HG03064 (cell line): ENCODE measurements around the gene TNFRSF12A.
"Not testable (repeated sequence)": the region's sequence is repeated elsewhere in the genome, so short reads cannot be mapped to it uniquely, and the experiment has no call there.

Experiments
- ATAC-seq: cut with Tn5 transposase; IDR thresholded peaks from one replicate; pipeline ENCODE4 v1.9.1; 2021; ENCODE audit warnings: low read depth; ENCODE audit not compliant: unreplicated experiment

Gene TNFRSF12A

GRCh38 chr16:3045758-3046640 is 25.8 kb downstream of the TNFRSF12A start, which contains the start of gene MMP25:
MMP25 (plus strand) TSS chr16:3046561; CDS start chr16:3046918, 357 bp downstream.
- no peak for ATAC-seq

DNA sequence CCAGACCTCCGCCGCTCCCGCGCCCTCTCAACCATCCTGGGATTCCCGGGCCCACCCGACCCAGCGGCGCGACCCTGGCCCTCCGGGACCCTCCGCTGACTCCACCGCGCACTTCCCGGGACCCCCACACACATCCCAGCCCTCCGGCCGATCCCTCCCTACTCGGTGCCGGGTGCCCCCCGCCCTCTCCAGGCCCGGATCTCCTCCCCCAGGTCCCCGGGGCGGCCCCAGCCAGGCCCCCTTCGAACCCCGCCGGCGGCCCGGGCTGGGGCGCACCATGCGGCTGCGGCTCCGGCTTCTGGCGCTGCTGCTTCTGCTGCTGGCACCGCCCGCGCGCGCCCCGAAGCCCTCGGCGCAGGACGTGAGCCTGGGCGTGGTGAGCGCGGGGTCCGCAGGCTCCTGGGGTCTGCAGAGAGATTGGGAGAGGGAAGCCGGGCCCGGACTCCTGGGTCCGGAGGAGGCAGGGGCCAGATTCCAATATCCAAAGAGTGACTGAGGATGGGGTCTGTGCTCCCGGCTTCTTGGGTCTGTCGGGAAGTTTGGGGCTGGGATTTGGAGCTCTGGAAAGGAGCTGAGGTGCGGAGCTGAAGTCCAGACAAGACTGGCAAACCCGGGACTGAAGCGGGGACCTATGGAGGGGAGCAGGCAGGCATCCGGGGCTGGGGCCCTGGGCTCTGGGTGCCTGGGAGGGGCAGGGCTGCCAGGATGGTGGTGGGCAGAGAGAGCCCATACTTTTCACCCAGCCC is 26.6 kb downstream of the TNFRSF12A start:
- no peak for ATAC-seq

GRCh38 chr16:3047387-3047720 is 27.2 kb downstream of the TNFRSF12A start:
- ATAC-seq = no peak

DNA sequence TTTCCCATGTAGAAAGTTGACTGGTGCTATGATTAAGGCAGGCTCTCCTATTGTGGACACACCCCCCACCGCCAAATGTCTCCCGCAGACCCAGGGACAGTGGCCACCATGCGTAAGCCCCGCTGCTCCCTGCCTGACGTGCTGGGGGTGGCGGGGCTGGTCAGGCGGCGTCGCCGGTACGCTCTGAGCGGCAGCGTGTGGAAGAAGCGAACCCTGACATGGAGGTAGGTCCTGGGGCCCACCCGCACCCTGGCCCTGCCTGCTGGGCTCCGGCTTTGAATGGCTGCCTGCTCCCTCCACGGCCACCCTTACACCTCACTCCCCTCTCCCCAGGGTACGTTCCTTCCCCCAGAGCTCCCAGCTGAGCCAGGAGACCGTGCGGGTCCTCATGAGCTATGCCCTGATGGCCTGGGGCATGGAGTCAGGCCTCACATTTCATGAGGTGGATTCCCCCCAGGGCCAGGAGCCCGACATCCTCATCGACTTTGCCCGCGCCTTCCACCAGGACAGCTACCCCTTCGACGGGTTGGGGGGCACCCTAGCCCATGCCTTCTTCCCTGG is 29.8 kb downstream of the TNFRSF12A start:
- ATAC-seq = no peak

GRCh38 chr16:3050487-3050886 is 30.3 kb downstream of the TNFRSF12A start:
- ATAC-seq = no peak

- ATAC-seq = no peak
These were observed 30.8 kb downstream of the TNFRSF12A start for GRCh38 chr16:3051009-3051408.

DNA sequence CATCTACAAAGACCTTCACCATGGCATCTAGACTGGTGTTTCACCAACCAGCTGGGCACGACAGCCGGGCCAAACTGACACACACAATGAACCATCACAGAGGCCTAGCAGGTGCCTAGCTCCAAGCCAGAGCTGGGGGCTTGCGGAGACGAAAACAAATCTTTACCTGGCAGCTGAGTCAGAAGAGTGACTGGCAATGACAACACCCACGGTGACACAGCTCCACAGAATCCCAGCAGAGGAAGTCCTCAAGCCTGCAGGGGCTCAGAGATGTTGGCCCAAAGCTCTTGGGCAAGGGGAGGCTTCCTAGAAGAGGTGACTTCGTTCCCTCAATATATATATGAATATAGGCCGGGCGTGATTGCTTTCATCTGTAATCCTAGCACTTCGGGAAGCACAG is 31.3 kb downstream of the TNFRSF12A start:
- no peak for ATAC-seq

GRCh38 chr16:3052571-3053329 is 32.6 kb downstream of the TNFRSF12A start:
- not testable (repeated sequence) for ATAC-seq

GRCh38 chr16:3053330-3053710 is 33.2 kb downstream of the TNFRSF12A start:
- ATAC-seq = not testable (repeated sequence)

DNA sequence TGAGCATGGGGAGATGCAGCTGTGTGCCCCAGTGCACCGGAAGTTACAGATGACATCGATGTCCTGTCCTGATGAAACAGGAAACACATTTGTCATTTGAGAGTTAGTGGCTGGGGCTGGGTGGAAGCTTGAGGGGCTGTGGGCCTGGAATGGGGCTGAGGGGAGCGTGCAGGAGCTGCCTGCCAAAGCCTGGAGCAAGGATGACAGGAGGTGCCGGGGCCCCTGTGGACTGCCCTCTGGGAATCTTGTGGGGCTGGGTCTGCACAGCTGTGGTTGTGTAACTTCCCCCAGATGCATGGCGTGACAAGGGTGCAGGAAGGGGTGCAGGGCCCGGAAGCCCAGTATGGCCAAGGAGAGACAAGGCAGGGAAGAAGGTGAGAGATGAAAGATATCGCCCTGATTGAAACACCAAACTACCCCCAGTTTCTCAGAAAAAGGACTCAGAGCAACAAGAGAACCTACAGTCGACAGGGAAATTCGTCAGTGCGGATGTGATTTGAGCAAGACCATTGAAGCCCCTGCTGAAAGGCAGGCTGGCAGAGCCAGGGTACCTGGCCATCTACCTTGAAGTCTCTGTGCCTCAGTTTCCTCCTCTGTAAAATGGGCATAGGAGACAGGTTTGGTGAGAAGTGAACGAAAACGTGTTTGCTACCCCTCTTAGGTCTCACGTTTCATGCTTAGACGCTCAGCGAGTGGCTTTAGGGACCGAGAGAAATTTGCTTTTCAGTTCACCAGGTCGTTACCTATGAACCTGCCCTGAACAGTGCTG is 35.0 kb downstream of the TNFRSF12A start:
- no peak for ATAC-seq

GRCh38 chr16:3055734-3056115 is 35.6 kb downstream of the TNFRSF12A start:
- ATAC-seq = not testable (repeated sequence)

- no peak for ATAC-seq
These were observed 36.4 kb downstream of the TNFRSF12A start for GRCh38 chr16:3056336-3057180.

DNA sequence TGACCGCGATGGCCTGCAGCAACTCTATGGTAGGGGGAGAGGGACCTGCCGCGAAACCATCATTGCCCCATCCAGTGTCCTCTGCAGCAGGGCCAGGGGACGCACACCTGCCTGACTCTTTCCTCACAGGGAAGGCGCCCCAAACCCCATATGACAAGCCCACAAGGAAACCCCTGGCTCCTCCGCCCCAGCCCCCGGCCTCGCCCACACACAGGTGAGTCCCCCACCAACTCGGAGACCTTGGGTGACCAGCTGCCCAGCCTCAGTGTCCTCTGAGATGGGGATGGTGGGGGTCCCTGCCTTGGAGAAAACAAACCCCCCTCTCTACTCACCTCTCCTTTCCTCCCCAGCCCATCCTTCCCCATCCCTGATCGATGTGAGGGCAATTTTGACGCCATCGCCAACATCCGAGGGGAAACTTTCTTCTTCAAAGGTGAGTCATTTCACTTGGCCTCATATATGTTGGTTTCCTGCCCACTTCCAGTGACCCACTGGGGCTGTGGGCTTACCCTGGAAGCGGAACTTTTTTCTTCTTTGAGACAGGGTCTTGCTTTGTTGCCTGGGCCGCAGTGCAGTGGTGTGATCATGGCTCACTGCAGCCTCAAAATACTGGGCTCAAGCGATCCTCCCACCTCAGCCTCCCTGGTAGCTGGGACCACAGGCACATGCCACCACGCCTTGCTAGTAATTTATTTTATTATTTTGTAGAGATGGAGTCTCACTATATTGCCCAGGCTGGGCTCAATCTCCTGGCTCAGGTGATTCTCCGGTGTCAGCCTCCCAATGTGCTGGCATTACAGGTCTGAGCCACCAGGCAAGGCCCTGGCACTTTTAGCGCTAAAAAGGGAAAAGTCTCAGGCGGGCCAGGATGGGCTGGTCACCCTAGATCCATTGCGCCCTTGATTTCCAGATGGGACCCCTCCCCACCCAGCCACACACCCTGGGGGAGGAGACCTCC is 37.3 kb downstream of the TNFRSF12A start:
- ATAC-seq = no peak

DNA sequence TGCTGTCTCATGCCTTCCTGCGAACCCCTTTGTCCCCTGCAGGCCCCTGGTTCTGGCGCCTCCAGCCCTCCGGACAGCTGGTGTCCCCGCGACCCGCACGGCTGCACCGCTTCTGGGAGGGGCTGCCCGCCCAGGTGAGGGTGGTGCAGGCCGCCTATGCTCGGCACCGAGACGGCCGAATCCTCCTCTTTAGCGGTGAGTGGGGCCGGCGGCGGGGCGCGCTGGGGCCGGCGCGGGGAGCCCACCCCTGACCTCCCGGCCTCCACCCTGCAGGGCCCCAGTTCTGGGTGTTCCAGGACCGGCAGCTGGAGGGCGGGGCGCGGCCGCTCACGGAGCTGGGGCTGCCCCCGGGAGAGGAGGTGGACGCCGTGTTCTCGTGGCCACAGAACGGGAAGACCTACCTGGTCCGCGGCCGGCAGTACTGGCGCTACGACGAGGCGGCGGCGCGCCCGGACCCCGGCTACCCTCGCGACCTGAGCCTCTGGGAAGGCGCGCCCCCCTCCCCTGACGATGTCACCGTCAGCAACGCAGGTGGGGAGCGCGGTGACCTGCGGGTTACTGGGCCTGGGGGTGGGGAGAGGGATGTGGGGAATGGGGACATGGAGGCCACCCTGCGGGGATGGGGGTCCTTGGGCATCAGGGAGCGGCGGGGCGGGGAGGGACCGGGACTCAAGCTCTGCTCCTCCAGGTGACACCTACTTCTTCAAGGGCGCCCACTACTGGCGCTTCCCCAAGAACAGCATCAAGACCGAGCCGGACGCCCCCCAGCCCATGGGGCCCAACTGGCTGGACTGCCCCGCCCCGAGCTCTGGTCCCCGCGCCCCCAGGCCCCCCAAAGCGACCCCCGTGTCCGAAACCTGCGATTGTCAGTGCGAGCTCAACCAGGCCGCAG is 38.2 kb downstream of the TNFRSF12A start:
- no peak for ATAC-seq

DNA sequence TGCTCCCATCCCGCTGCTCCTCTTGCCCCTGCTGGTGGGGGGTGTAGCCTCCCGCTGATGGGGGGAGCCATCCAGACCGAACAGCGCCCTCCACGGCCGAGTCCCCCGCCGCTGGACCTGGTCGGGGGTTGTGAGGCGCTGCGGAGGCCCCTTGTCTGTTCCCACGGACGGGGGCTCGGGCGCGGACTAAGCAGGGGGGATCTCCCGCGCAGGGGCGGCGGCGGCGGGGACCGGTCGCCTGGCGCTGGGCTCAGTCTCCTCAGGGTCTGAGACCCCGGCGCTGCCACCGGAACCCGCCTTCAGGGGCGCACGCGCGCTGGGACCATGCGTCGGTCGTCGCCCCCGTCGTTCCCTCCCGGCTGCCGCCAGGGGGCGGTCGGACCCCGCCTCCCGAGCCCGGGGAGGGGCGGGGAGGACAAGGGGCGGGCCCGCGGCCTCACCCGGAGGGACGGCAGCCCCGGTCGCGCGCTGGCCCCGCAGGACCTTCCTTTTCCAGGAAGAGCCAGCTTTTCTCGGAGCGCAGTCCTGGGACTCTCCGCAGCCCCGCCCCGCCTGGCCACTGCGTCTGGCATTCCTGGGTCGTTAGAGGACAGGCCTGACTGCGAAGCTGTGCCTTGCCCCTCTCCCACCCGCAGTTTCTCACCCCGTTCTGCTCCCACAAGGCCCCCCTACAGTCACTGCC is 39.0 kb downstream of the TNFRSF12A start:
- peak; percentile 68 for ATAC-seq

DNA sequence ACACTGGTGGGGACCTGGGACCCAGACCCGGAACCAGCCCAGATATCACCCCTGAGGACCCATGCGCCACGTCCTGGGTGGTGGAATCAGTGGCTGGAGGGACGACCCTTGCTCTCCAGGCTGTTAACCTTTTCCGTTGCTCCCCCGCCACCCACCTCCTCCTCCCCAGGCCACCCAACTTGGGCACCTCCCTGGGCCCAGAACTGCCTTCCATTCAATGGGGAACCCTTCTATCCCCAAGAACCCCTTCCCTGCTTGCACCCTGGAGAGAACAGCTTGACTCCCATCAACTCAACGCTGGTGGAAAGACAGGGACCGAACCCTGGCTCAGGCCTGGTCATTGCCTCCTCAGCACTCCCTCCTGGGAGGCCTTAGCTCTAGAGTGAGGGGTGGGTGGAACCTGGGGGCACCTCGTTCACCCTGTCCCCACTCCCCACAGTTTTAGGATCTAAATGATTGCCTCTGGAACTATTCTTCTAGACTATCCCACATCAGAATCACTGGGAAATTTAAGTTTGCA is 39.6 kb downstream of the TNFRSF12A start:
- no peak for ATAC-seq
